Gastroesophageal sphincter (tissue), 3 donors: ENCODE measurements around the gene CDK14.

Source experiments
- CTCF ChIP-seq, 4 experiments: fragments of 200-600 bp in 2 of 4; fragments of 450-650 bp in 2 of 4; sonication (generic) in 1 of 4; IDR thresholded peaks; one replicate each; pipeline ENCODE4 v1.5.1; 2017 to 2019; ENCODE audit warnings: antibody characterized with exemption in 4 of 4, mild to moderate bottlenecking in 2 of 4, moderate library complexity in 2 of 4
- POLR2AphosphoS5 ChIP-seq: sonication (generic); formaldehyde crosslinking; IDR thresholded peaks from one replicate; pipeline ENCODE4 v1.6.1; 2017; ENCODE audit warnings: antibody characterized with exemption

GRCh38 chr7:90660819-90661218, 64.7 kb downstream of the CDK14 start:
- TF ChIP-seq CTCF (IDR thresholded peaks at IDR 0.05) (no peak), POLR2AphosphoS5 (no peak)
